Nephron (organoid): ENCODE results near the gene NTF3.

Experiments used
- H3K27ac Mint-ChIP-seq, 3 experiments: 2 replicates each; pipeline ENCODE4 v1.8.0; 2020; ENCODE audit warnings: mixed read lengths in 3 of 3, mild to moderate bottlenecking in 2 of 3, moderate library complexity in 1 of 3
- H3K27me3 Mint-ChIP-seq: 2 replicates; pipeline ENCODE4 v1.8.0; 2021; ENCODE audit warnings: low read depth, mild to moderate bottlenecking, moderate library complexity, mixed read lengths
- H3K36me3 Mint-ChIP-seq: 2 replicates; pipeline ENCODE4 v1.8.0; 2020; ENCODE audit warnings: low read depth, mixed read lengths
- H3K4me1 Mint-ChIP-seq: 2 replicates; pipeline ENCODE4 v1.8.0; 2020; ENCODE audit warnings: mixed read lengths
- H3K4me3 Mint-ChIP-seq, 3 experiments: 2 replicates each; pipeline ENCODE4 v1.8.0; 2020; ENCODE audit warnings: mild to moderate bottlenecking in 3 of 3, mixed read lengths in 3 of 3, moderate library complexity in 2 of 3
- H3K9me3 Mint-ChIP-seq: 2 replicates; pipeline ENCODE4 v1.8.0; 2020; ENCODE audit warnings: mixed read lengths
- CTCF ChIP-seq, 3 experiments: fragments of 200-600 bp; sonication (generic); IDR thresholded peaks; one replicate each; pipeline ENCODE4 v1.5.0; 2021; ENCODE audit warnings: antibody characterized with exemption in 3 of 3; ENCODE audit not compliant: unreplicated experiment in 3 of 3

Gene NTF3

GRCh38 chr12:5392961-5393360 lies 38.9 kb upstream of the NTF3 start:
- no peak for TF ChIP-seq CTCF (IDR thresholded peaks at IDR 0.05; ENCODE audit: unreplicated experiment in 3 of 3)
- no peaks in the 10 kb centered on the region for H3K36me3 Mint-ChIP-seq
- H3K27ac Mint-ChIP-seq: no peak overlapping the region
- peaks cover 57% of the 10 kb centered on the region for H3K27me3 Mint-ChIP-seq
- no peak overlapping the region for H3K4me3 Mint-ChIP-seq
- H3K4me1 Mint-ChIP-seq: peaks cover 18% of the 10 kb centered on the region
- peaks cover 2% of the 10 kb centered on the region for H3K9me3 Mint-ChIP-seq

GRCh38 chr12:5395443-5396271 lies 36.3 kb upstream of the NTF3 start:
- TF ChIP-seq CTCF (IDR thresholded peaks at IDR 0.05; ENCODE audit: unreplicated experiment in 3 of 3): no peak
- H3K27ac Mint-ChIP-seq: peak overlapping the region in 2 of 3 experiments; percentile 9 to 15
- H3K4me1 Mint-ChIP-seq: peaks cover 22% of the 10 kb centered on the region
- peak overlapping the region in 2 of 3 experiments; percentile 1 to 14 for H3K4me3 Mint-ChIP-seq
- H3K36me3 Mint-ChIP-seq: no peaks in the 10 kb centered on the region
- H3K27me3 Mint-ChIP-seq: peaks cover 60% of the 10 kb centered on the region
- peaks cover 2% of the 10 kb centered on the region for H3K9me3 Mint-ChIP-seq

GRCh38 chr12:5396541-5396940 lies 35.4 kb upstream of the NTF3 start:
- peaks cover 64% of the 10 kb centered on the region for H3K27me3 Mint-ChIP-seq

GRCh38 chr12:5399266-5399665 lies 32.6 kb upstream of the NTF3 start:
- Mint-ChIP-seq H3K4me1 (peaks cover 46% of the 10 kb centered on the region), H3K4me3 (no peak overlapping the region), H3K27ac (no peak overlapping the region), H3K27me3 (peaks cover 77% of the 10 kb centered on the region), H3K9me3 (no peaks in the 10 kb centered on the region), H3K36me3 (no peaks in the 10 kb centered on the region)
- TF ChIP-seq CTCF (IDR thresholded peaks at IDR 0.05; ENCODE audit: unreplicated experiment in 3 of 3): no peak

More at GRCh38 chr12:5396541-5396940, 35.4 kb upstream of the NTF3 start:
- H3K27ac Mint-ChIP-seq: no peak overlapping the region
- TF ChIP-seq CTCF (IDR thresholded peaks at IDR 0.05; ENCODE audit: unreplicated experiment in 3 of 3): no peak
- peaks cover 2% of the 10 kb centered on the region for H3K9me3 Mint-ChIP-seq
- no peaks in the 10 kb centered on the region for H3K36me3 Mint-ChIP-seq
- no peak overlapping the region for H3K4me3 Mint-ChIP-seq
- peaks cover 22% of the 10 kb centered on the region for H3K4me1 Mint-ChIP-seq

- H3K27me3 Mint-ChIP-seq: peaks cover 70% of the 10 kb centered on the region
- no peak overlapping the region for H3K27ac Mint-ChIP-seq
- TF ChIP-seq CTCF (IDR thresholded peaks at IDR 0.05; ENCODE audit: unreplicated experiment in 3 of 3): no peak
- H3K36me3 Mint-ChIP-seq: no peaks in the 10 kb centered on the region
- H3K9me3 Mint-ChIP-seq: no peaks in the 10 kb centered on the region
- peaks cover 48% of the 10 kb centered on the region for H3K4me1 Mint-ChIP-seq
- no peak overlapping the region for H3K4me3 Mint-ChIP-seq
These were observed 29.6 kb upstream of the NTF3 start for GRCh38 chr12:5402009-5402935.
